GM18873 (cell line): ENCODE data around the gene ANTKMT.
A peak's percentile ranks its signal among the peaks of the same experiment; 100 is the strongest.
"Not testable (repeated sequence)": the region's sequence is repeated elsewhere in the genome, so short reads cannot be mapped to it uniquely, and the experiment has no call there.

Source experiments
- ATAC-seq: cut with Tn5 transposase; IDR thresholded peaks from one replicate; pipeline ENCODE4 v1.9.1; 2021; ENCODE audit warnings: mild to moderate bottlenecking, moderate library complexity, moderate number of reproducible peaks; ENCODE audit not compliant: unreplicated experiment, low FRiP score

ANTKMT gene

DNA sequence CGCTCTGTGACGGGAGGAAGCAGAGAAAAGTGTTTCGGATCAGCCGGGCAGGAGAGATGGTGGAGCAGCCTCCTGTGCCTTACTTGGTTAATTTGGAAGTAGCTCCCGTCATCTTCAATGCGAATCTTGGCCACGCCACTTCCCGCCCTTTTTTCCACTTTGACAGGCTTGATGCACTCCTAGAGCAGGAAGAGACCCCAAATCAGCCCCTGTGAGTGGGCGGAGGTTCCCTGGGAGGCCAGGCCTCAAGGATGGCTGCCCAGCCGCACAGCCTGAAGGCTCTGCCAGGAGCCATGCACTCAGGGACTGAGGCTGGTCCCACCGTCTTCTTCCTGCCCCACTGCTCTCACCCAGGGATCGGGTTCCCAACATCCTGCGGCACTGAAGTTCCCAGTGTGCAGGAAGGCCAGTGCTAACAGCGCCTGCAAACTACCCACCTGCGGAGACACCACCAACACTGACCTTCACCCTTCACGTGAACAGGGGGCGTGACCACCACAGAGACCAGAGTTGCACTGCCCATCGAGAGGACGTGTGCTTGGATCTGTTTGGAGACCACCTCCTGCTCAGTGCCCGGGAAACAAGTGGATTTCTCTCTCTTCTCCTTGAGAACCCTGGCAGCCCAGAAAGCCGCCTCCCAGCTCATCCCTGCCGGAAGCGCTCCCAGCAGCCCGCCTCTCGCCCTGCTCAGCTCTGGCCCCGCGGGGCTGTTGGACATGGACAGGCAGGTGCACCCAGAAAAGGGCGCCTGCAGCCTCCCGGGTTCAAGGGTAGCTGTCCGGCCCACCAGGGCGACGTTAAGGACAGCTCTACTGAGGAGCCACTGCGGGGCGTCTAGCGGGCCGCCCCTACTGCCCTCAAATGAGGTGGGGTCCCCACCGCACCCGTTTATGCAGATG, 18.9 kb downstream of the ANTKMT start:
- ATAC-seq: no peak

DNA sequence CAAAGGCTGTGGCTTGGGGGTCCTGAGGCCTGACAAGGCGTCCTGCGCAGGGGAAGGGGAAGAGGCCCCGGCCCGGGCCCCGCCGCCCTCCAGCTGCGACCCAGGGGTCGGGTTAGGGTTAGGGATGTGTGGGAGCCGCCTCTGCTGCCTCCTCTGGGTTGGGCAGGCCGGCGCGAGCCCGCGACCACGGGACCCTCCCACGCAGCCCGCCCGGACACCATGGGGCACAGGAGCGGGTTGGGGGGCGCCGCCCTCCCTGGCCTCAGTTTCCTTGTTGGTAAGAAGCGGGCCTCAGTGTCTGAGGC, 19.5 kb downstream of the ANTKMT start:
- ATAC-seq: peak; percentile 4

DNA sequence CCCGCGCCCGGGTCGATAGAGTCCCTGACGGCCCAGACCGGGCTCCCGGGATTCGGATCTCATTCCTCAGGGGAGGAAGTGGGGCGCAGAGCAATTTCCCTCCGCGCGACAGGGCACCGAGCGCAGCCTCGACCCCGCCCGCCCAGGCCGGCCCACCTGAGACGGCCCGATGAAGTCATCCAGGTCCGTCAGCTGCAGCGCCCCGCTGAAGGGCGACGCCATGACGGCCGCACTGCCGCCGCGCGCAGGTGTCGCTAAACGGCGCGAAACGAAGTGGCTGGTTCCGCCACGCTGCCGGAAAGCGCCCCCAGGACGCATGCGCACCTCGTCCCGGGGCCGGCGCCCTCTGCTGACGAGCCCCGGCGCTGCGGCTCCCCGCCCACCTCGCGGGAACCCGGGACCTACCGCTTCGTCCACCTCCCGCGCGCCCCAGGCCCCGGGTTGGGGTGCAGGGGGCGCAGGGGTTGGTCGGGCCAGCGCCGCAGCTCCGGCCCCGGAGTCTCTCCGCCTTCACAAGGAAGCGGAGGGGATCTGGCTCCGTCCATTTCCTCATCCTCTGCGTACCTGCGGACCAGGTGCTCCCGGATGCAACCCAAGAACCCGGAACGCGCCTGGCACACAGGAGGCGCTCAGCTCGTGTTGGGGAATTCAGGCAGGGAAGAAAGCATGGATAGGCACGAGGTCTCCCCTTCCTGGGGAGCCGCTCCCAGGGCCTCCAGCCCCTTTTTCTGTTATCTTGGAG, 20.0 kb downstream of the ANTKMT start, which contains the start of gene CIAO3:
CIAO3 (minus strand) TSS at position 234 of the 742 bp plus-strand sequence; CDS start at position 222, 12 bp downstream.
- peak; percentile 54 for ATAC-seq

DNA sequence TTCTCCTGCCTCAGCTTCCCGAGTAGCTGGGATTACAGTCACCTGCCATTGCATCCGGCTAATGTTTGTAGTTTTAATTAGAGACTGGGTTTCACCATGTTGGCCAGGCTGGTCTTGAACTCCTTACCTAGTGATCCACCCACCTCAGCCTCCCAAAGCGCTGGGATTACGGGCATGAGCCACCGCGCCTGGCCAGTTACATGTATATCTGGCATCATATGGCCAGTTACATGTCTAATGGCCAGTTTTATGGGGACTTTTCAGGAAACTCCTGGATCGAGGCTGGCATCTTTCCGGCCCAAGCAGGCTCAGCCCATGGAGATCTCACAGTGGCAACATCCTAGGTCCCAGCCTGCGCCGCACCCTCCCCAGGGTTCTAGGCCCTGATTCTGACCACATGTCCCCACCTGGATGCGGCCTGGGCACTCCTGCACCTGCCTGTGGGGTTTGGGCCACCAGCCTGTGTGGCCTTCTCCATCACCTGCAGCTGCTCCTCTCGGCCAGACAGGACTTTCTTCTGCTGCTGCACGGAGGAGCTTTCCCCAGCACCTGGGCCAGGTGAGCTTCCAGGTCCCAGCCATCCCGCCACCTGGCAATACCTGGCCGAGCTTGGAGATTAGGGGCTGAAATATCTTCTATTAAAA, 21.2 kb downstream of the ANTKMT start:
- ATAC-seq: no peak

DNA sequence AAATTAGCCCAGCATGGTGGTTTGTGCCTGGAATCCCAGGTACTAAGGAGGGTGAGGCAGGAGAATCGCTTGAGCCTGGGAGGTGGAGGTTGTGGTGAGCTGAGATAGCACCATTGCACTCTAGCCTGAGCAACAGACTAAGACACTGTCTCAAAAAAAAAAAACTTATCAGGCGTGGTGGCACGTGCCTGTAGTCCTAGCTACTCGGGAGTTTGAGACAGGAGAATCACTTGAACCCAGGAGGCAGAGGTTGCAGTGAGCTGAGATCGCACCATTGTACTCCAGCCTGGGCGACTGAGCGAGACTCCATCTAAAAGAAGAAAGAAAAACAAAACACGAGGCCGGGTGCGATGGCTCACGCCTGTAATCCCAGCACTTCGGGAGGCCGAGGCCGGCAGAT, 21.9 kb downstream of the ANTKMT start:
- ATAC-seq: not testable (repeated sequence)

DNA sequence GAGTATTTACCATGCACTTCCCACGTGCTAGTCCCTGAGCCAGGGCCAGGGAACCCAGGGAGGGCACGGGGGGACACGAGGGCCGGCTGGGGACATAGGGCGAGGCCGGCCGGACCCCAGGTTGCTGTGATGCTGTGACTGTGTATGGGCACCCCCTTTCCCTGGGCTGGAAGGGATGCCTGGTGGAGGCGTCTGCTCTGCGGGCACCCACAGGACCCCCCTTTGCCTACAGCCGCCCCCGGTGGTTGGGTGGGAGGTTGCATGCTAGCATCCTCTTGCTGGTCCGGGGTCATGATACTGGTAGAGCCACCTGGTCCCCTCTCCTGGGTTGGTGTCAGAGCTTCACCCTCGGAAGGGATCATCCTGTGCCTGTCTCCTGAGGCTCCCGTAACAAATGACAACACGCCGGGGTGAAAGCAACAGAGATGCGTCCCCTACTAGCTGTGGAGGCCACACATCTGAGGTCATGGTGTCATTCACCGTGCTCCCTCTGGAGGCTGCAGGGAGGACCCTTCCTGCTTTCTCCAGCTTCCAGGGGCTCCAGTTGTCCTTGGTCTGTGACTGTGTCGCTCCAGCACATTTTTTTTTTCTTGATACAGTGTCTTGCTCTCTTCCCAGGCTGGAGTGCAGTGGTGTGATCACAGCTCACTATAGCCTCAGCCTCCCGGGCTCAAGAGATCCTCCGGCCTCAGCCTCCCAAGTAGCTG, 23.0 kb downstream of the ANTKMT start:
- no peak for ATAC-seq

DNA sequence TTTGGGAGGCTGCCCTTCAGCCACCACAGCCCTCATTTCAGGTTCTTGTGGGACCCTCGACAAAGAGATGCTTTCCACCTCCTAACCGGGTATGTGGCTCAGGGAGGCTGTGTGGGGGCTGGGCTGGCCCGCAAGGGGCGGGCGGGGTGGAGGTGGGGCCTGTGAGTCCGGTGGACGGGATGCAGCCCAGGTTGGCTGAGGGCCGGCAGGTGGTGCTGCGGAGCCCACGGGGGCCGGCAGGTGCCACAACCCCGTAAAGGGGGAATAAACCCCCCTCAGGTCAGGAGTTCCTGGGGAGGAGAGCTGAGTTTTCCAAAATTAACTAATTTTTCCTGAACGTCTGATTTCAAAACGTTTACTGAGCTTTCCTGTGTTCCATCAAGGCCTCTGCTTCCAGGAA, 24.8 kb downstream of the ANTKMT start:
- no peak for ATAC-seq

DNA sequence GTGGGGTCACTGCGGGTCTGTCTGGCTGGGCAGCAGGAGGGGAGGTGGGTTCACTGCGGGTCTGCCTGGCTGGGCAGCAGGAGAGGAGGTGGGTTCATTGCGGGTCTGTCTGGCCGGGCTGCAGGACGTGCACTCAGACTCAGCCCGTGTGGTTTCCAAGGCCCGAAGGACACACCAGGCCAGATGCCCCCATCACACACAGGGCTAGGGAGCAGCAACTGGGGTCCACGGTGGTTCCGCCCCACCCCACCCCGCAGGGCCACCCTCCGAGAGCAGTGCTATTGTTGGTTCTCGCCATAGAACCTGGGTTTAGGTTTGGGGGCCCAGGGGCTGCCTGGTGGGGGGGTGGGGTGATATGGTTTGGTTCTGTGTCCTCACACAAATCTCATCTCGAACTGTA, 25.7 kb downstream of the ANTKMT start:
- no peak for ATAC-seq

DNA sequence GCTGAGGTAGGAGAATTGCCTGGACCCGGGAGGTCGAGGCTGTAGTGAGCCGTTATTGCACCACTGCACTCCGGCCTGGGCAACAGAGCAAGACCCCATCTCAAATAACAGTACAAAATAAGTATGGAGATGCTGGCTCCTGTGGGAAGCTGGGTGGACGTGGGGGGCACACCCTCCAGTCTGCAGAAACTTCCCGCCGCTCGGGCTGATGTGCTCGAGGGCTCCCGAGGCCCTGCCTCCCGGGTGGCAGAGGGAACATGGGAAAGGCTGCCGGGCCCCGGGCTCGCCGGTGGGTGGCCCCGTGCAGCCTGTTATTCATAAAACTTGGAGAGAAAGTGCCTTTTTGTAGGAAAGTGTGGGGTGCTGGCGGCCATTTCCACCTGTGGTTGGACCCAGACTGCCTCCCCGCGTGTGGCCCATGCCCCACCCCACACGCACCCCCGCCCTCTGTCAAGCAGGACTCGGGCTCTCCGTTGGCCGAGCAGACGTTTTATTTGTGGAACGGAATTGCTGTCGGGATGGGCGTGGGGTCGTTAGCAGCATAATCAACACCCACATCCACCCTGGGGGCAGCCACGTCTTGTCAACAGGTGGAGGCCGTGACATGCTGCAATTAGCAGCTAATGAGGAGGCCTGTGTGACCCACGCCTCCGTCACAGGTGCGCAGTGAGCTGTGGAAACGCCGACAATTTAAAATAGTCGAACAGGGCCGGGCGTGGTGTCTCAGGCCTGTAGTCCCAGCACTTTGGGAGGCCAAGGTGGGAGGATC, 27.2 kb downstream of the ANTKMT start:
- ATAC-seq: no peak

DNA sequence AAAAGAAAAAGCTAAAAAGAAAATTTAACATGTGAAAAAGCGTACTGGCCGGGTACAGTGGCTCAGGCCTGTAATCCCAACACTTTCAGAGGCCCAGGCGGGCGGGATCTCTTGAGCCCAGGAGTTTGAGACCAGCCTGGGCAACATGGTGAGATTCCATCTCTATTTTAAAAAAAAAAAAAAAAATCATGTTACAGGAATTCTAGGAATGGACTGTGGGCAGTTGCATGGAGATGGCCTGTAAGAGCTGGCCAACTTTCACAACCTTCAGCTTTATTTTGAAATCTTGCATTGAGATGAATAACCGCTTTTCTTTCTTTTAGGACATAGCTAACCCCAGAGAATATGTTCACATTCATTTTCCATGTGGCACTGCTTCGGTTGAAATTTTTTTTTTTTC, 28.1 kb downstream of the ANTKMT start:
- ATAC-seq: no peak

DNA sequence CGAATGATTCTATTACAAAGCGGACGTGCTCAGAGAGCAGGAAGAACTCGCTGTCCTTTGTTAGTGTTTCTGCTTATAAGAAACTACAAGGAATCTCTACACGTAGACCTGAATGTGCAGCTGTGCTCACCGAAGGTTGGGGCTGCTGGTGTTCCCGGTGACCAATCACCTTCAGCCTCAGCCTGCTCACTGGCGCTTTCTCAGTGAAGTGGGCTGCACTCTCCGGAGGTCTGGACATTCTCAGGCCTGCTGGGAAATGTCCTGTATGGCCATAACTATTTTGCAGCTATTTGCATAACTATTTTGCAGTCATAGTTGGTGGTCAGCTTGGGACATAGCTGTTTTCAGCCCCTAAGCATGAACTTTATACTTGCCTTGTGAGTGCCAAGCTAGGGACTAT, 29.5 kb downstream of the ANTKMT start:
- no peak for ATAC-seq

DNA sequence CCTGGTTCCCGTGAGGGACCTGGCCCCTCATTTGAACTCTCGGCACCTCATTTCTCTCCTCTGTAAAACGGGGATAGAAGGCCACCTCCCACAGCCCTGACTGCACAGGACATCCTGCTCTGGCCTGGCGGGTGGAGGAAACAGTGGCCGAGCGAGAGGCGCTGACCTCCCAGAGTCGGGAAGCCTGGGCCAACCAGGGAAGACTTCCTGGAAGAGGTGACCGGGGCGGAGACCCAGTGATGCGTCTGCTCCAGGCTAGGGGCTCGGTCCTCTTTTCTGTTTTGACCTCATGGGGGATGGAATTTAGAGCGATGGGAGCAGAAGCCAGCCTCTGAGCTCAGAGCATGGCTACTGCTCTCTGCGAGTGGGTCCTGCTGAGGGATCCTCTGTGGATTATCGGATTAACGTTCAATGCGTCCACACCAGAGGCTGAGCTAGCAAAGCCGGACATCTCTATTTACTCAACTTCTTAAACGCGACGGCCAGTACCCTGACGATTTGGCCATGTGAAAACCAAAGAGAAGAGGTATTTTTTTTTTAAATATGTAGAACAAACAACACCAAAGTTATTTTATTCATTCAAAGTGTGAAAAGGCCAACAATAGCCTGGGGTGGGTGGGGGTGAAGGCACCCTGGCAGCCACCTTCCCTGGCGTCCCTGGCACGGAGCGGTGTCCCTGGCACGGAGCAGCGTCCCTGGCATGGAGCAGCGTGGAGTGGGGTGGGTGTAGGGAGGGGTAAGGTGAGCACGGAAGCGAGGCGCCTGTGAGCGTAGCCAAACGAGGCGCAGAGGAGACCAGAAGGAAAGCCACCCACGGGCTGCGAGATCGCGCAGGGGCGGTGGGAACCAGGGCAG, 30.4 kb downstream of the ANTKMT start:
- no peak for ATAC-seq

DNA sequence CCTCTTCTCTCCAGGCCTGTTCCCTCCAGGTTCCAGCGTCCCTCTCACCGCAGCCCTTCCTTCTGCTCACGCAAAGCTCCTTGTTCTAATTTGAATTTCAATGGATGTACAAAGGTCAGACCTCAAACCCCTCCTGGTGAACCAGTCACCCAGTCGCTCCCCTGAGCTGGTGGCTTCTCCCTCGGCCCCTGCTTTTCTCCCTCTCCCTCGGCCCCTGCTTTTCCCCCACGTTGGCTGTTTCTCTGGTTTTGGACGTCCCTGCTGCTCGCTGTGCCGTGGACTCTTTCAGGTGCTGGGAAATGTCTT, 31.0 kb downstream of the ANTKMT start:
- ATAC-seq: no peak

DNA sequence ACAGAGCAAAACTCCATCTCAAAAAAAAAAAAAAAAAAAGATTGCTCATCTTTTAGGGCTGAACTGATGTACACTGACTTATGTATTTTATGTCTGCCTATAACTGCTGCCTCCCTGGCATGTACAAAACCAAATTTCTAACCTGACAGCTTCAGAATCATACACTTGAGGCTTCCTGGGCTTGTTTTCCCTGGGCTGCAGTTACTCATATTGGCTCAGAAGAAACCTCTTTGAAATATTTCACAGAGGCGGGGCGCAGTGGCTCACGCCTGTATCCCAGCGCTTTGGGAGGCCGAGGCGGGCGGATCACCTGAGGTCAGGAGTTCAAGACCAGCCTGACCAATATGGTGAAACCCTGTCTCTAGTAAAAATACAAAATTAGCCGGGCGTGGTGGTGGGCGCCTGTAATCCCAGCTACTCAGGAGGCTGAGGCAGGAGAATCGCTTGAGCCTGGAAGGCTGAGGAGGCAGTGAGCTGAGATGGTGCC, 33.2 kb downstream of the ANTKMT start:
- ATAC-seq: not testable (repeated sequence)

DNA sequence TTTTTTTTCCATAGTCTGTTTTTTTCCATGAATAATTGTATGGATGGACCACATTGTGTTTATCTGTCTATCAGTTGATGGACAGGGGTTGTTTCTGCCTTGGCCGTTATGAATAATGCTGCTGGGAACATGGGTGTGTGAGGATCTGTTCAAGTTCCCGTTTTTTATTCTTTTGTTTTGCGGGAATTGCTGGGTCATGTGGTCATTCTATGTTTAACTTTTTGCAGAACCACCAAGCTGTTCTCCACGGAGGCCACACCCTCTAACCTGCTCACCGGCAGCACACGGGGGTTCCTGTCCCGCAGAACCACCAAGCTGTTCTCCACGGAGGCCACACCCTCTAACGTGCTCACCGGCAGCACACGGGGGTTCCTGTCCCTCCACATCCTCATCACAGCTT, 33.7 kb downstream of the ANTKMT start:
- ATAC-seq: no peak

DNA sequence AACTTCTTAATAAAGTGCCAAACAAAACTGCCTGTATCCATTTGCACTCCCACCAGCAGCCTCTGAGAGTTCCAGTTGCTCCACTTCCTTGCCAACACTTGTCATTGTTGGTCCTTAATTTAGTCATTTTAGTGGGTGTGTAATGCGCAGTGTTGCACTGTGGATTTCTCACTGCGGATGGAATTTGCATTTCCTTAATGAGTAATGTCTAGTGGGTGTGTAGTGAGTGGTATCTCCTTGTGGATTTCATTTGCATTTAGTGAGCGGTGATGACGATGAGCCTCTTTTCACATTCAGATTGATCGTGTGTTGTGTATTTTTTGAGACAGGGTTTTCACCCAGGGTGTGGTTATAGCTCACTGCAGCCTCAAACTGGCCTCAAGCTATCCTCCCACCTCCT, 35.5 kb downstream of the ANTKMT start:
- no peak for ATAC-seq

DNA sequence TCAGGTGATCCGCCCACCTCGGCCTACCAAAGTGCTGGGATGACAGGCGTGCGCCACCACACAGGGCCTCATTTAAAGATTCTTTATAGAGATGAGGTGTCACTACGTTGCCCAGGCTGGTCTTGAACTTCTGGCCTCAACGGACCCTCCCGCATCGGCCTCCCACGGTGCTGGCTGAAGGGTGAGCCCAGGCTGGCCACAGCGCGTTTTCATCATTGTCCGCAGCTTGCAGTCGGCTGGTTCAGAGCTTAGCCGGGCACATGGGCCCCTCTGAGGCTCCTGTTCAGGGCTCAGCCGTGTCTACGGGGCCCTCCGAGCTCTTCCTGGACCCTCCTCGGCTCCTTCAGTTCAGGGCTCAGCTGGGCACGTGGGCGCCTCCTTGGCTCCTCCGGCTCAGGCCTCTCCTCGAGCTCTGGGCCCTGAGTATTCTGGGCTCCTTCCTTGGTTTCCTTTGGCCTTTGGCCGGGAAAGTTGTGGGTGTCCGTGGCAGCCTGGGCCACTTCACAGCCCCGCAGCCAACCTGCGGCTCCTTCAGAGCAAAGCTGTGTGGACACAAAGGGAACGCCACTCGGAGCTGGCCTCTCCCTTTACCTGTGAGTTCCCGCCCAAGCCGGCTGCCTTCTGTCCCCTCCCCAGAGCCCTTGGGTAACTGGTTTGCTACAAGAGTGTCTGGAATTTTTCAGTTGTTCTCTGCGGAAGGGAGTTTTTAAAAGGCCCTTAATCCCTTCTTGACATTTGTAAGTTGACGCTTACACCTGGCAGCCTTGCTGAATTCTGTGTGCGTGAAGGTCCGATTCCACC, 38.4 kb downstream of the ANTKMT start:
- no peak for ATAC-seq

DNA sequence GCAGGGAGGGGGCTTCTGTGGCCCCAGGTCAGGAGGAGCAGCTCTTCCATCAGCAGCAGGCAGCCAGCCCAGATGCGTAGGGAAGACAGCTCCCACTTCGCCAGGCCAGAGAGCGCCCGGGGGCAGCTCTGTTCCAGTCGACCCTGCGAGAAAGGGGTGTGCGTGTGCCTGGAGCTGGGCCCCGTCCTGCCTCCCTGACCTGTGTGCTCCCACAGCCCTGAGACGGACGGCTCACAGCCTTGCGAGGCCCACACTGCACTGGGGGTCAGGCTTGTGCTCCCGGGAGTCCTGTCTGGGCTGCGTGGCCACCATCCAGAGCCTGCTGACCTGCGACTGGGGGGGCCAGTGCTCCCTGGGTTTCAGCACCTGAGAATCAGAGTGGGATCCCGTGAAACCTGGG, 39.1 kb downstream of the ANTKMT start:
- no peak for ATAC-seq
